Vagina (tissue), 2 donors: Measurements from ENCODE around the gene DR1.

Experiments
- CTCF ChIP-seq, 3 experiments: fragments of 450-650 bp in 2 of 3; fragments of 200-600 bp in 1 of 3; sonication (generic) in 1 of 3; IDR thresholded peaks; one replicate each; pipeline ENCODE4 v1.5.1; 2017 to 2019; ENCODE audit warnings: antibody characterized with exemption in 3 of 3, mild to moderate bottlenecking in 2 of 3, moderate library complexity in 2 of 3
- POLR2A ChIP-seq, 2 donors: fragments of 450-650 bp; IDR thresholded peaks; one replicate each; pipeline ENCODE4 v1.6.1; 2017; ENCODE audit warnings: antibody characterized with exemption in 2 of 2, mild to moderate bottlenecking in 2 of 2, moderate library complexity in 2 of 2
- POLR2AphosphoS5 ChIP-seq, 2 donors: sonication (generic); formaldehyde crosslinking; IDR thresholded peaks; one replicate each; pipeline ENCODE4 v1.9.0; 2017; ENCODE audit warnings: antibody characterized with exemption in 2 of 2, mild to moderate bottlenecking in 2 of 2, low read depth in 1 of 2; ENCODE audit not compliant: insufficient read depth in 1 of 2

DNA sequence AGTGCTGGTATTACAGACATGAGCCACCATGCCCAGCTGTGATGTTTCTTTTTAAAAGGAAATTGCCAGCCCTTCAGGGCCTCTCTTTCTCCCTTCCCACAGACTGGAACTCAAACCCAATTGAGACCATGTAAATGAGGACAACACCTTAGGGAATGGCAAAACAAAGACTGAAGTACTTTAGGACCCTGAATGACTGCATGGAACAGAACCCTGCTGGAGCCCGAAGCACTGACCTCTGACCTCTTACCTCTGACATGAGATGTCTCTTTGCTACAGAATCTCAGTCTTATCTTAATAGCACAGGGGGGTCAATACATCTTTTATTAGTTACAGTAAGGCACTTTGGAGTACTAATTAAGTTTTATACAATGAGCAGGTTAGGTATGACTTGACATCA, 15.5 kb upstream of the DR1 start:
- TF ChIP-seq POLR2AphosphoS5 (IDR thresholded peaks at IDR 0.05; ENCODE audit: insufficient read depth in 1 of 2, low read depth in 1 of 2), result no peak
- TF ChIP-seq CTCF (IDR thresholded peaks at IDR 0.05), result no peak
- TF ChIP-seq POLR2A (IDR thresholded peaks at IDR 0.05), result no peak
